H1 (cell line): ENCODE results near the gene COLEC12. TPM values are rescaled to one million over a fixed set of nuclear protein-coding genes. Genes with fewer than 3 reads are reported as not detected.

Experiments used
- ATF2 ChIP-seq: IDR thresholded peaks from 2 replicates; pipeline ENCODE4 v1.6.1; 2012; ENCODE audit warnings: low read length, inconsistent platforms
- BCL11A ChIP-seq, 2 experiments: IDR thresholded peaks; one replicate each; pipeline ENCODE4 v1.6.1; 2011; ENCODE audit warnings: low read depth in 2 of 2, low read length in 2 of 2, mild to moderate bottlenecking in 2 of 2
- E2F6 ChIP-seq: IDR thresholded peaks from 2 replicates; pipeline ENCODE4 v1.6.1; 2012; ENCODE audit warnings: inconsistent platforms
- KDM5A ChIP-seq: fragments of 200-600 bp; IDR thresholded peaks from 2 replicates; pipeline ENCODE4 v1.7.1; 2012; ENCODE audit warnings: mild to moderate bottlenecking, low read length, inconsistent platforms, mixed read lengths
- POLR2A ChIP-seq, 2 experiments: IDR thresholded peaks; 1 replicate in 1 of 2; 2 replicates in 1 of 2; pipeline ENCODE4 v1.6.1; 2011; ENCODE audit warnings: low read depth in 2 of 2, low read length in 2 of 2, mild to moderate bottlenecking in 2 of 2; ENCODE audit errors: control extremely low read depth in 1 of 2
- POU5F1 ChIP-seq: IDR thresholded peaks from 2 replicates; pipeline ENCODE4 v1.6.1; 2011; ENCODE audit warnings: low read depth, mild to moderate bottlenecking, low read length, moderate library complexity
- RAD21 ChIP-seq, 2 experiments: IDR thresholded peaks in 1 of 2; conservative IDR thresholded peaks in 1 of 2; 2 replicates each; pipeline ENCODE4 v1.6.1; 2011; ENCODE audit warnings: low read depth in 2 of 2, low read length in 2 of 2, improper control_type of control experiment in 1 of 2, inconsistent platforms in 1 of 2, mild to moderate bottlenecking in 1 of 2, moderate library complexity in 1 of 2
- RBBP5 ChIP-seq: IDR thresholded peaks from 2 replicates; pipeline ENCODE4 v1.7.1; 2012; ENCODE audit warnings: low read depth, mild to moderate bottlenecking, inconsistent platforms, low read length, moderate library complexity, borderline replicate concordance
- RNF2 ChIP-seq: fragments of 200-900, 300-1000 bp; sonication (generic); IDR thresholded peaks from 2 replicates; pipeline ENCODE4 v1.7.1; 2016; ENCODE audit warnings: borderline replicate concordance, low read depth, mild to moderate bottlenecking, antibody characterized with exemption, low read length; ENCODE audit not compliant: poor library complexity, severe bottlenecking; ENCODE audit errors: missing control alignments
- SAP30 ChIP-seq: fragments of 300-600 bp; sonication (generic); IDR thresholded peaks from 2 replicates; pipeline ENCODE4 v1.7.1; 2012; ENCODE audit warnings: low read length, moderate library complexity, mild to moderate bottlenecking, inconsistent platforms; ENCODE audit not compliant: insufficient read depth, insufficient replicate concordance
- SP1 ChIP-seq: IDR thresholded peaks from 2 replicates; pipeline ENCODE4 v1.6.1; 2011; ENCODE audit warnings: low read depth, low read length
- TEAD4 ChIP-seq: IDR thresholded peaks from 2 replicates; pipeline ENCODE4 v1.6.1; 2012; ENCODE audit warnings: low read depth, low read length, inconsistent platforms, mixed read lengths
- YY1 ChIP-seq: IDR thresholded peaks from 2 replicates; pipeline ENCODE4 v1.6.1; 2011; ENCODE audit warnings: low read depth, mild to moderate bottlenecking, low read length
- polyA plus RNA-seq, 7 experiments: library from polyadenylated mRNA; depleted of rRNA in 3 of 7; stranded (reverse) in 5 of 7; unstranded in 2 of 7; fragments of >200 nt in 5 of 7; fragments of 200-250 nt in 2 of 7; gene quantifications; 1 replicate in 5 of 7; 2 replicates in 1 of 7; 4 replicates in 1 of 7; pipeline versions ENCODE4 v1.2.1 to v1.2.3, GENCODE V29; 2011 to 2013; ENCODE audit warnings: missing spikeins in 2 of 7, mixed read lengths in 2 of 7
- total RNA-seq: library from RNA; stranded (reverse); fragmentation: NEBNext Ultra II Directional; extraction: Animal tissue kit (Norgen Biotek cat#: 25700); gene quantifications from 2 replicates; pipeline ENCODE4 v1.2.1, GENCODE V29; 2021

The COLEC12 gene
- total and polyA plus RNA-seq, 2 of the 8 experiments (the other 6 are each of a cell fraction or from before 2014, with no cell fraction given): 0.44 to 2.3 TPM

- TF ChIP-seq RNF2 (no peak), KDM5A (no peak), ATF2 (no peak), BCL11A (IDR thresholded peaks at IDR 0.05; ENCODE audit: low read depth in 2 of 2, low read length in 2 of 2) (no peak), TEAD4 (peak; percentile 95), RAD21 (IDR thresholded peaks at IDR 0.05 in 1 of 2, conservative IDR thresholded peaks at IDR 0.05 in 1 of 2; ENCODE audit: low read depth in 2 of 2, low read length in 2 of 2) (0 out of 4 replicates have a peak, but pooled peaks have one; percentile 2), RBBP5 (no peak), SP1 (peak; percentile 24; the same call in 1 of the 2 replicates), E2F6 (peak; percentile 73; the same call in 1 of the 2 replicates), POLR2A (IDR thresholded peaks at IDR 0.05; ENCODE audit: control extremely low read depth in 1 of 2, low read depth in 2 of 2, low read length in 2 of 2) (no peak; a peak in 1 of 3 replicates), YY1 (no peak), SAP30 (no peak), POU5F1 (no peak)
Observed at GRCh38 chr18:475202-476031, 25.1 kb downstream of the COLEC12 start (continued).
